Measurements from ENCODE around the gene LCOR.

GRCh38 chr10:97001183-97001991, 169.3 kb downstream of the LCOR start:
- TF ChIP-seq CTCF (conservative IDR thresholded peaks at IDR 0.05) (no peak), ZFX (IDR thresholded peaks at IDR 0.05) (no peak)
